GM21515 (cell line): ENCODE data around the gene SGSH.

ENCODE experiments used
- ATAC-seq: cut with Tn5 transposase; IDR thresholded peaks from one replicate; pipeline ENCODE4 v1.9.1; 2021; ENCODE audit not compliant: unreplicated experiment

Gene SGSH

GRCh38 chr17:80227666-80228065 lies 7.5 kb upstream of the SGSH start:
- no peak for ATAC-seq

- no peak for ATAC-seq
Measured at GRCh38 chr17:80227156-80227555, 7.0 kb upstream of the SGSH start.

- no peak for ATAC-seq
Measured at GRCh38 chr17:80225230-80225629, 5.1 kb upstream of the SGSH start.

- ATAC-seq, result no peak
Measured at GRCh38 chr17:80224683-80225082, 4.5 kb upstream of the SGSH start.

- ATAC-seq, result no peak
Measured at GRCh38 chr17:80223838-80224497, 3.8 kb upstream of the SGSH start.

- ATAC-seq, result no peak
Measured at GRCh38 chr17:80223142-80223815, 3.1 kb upstream of the SGSH start.

GRCh38 chr17:80222376-80223141 lies 2.4 kb upstream of the SGSH start:
- no peak for ATAC-seq

- ATAC-seq, result no peak
Measured at GRCh38 chr17:80221351-80222105, 1.4 kb upstream of the SGSH start.

GRCh38 chr17:80220736-80221215 lies 643 bp upstream of the SGSH start:
- no peak for ATAC-seq

- ATAC-seq, result no peak
Measured at GRCh38 chr17:80219763-80220053, 425 bp downstream of the SGSH start.

- peak; percentile 52 for ATAC-seq
Measured at GRCh38 chr17:80219013-80219762, 945 bp downstream of the SGSH start.

GRCh38 chr17:80218391-80218790 lies 1.7 kb downstream of the SGSH start:
- no peak for ATAC-seq

GRCh38 chr17:80217703-80218362 lies 2.3 kb downstream of the SGSH start:
- no peak for ATAC-seq

- ATAC-seq, result no peak
Measured at GRCh38 chr17:80216473-80217456, 3.4 kb downstream of the SGSH start.

GRCh38 chr17:80214878-80215210 lies 5.3 kb downstream of the SGSH start:
- ATAC-seq, result no peak

GRCh38 chr17:80214012-80214877 lies 5.9 kb downstream of the SGSH start:
- no peak for ATAC-seq

GRCh38 chr17:80213643-80213975 lies 6.5 kb downstream of the SGSH start:
- ATAC-seq, result no peak

- no peak for ATAC-seq
Measured at GRCh38 chr17:80212962-80213642, 7.0 kb downstream of the SGSH start.
